Measurements from ENCODE around the gene SEC14L1. TPM values are rescaled to one million over a fixed set of nuclear protein-coding genes. Genes with fewer than 3 reads are reported as not detected.

Gene SEC14L1
- polyA plus RNA-seq, 3 donors: 90.9 to 112 (median 95.6) TPM

DNA sequence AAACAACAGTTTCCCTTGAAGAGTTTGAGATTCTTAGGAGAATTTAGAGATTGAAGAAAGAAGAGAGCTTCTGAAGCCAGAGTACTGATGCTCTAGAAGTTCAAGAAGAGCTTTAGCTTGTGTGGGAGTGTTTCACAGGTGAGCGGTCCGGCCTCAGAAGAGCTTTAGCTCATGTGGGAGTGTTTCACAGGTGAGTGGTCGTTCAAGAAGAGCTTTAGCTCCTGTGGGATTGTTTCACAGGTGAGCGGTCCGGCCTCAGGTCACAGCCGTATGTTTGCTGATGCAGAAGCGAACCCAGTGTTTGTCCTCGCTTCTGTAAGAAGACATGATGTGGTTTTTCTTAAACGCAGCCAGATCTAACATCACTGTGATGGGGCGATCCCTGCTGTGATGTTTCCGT is 76.4 kb downstream of the SEC14L1 start:
- no peak for DNase-seq (ENCODE audit: extremely low read depth in 1 of 11, low read depth in 9 of 11, low spot score in 4 of 11)

DNA sequence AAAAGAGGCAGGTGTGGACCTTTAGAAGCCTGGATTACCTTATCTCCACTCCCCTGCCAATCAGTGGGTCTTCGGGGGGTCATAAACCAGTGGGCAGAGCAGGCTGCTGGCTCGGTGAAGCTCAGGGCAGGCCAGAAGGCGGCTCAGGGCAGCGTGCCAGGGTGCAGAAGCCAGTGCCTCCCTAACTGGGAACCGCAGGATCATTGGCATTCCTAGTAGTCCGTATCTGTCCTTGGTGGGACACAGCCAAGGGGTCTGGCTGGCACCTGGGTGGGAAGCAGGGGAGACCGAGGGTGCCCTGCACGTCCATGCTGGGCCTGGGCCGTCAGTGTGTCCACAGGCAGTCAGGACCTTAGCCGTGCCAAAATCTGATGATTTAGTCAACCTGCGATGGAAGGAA is 76.8 kb downstream of the SEC14L1 start:
- no peak for DNase-seq (ENCODE audit: extremely low read depth in 1 of 11, low read depth in 9 of 11, low spot score in 4 of 11)

DNA sequence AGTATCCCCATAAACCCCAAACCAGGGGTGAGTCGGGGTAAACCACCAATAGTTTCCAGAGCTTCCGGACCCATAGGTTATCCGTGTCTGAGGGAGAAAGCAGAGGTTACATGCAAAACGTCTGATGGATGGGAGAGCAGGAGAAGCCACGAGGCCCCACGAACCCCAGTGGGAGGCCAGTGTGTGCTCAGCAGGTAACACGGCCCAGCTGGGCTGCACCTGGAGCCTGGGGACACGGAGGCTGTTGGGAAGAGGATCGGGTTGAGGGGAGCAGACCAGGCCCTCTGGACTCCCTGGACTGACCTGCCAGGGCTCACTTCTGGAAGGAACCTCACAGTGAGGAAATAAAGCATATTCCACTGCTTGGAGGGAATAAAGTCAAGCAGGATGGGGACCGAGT is 78.1 kb downstream of the SEC14L1 start:
- no peak for DNase-seq (ENCODE audit: extremely low read depth in 1 of 11, low read depth in 9 of 11, low spot score in 4 of 11)

DNA sequence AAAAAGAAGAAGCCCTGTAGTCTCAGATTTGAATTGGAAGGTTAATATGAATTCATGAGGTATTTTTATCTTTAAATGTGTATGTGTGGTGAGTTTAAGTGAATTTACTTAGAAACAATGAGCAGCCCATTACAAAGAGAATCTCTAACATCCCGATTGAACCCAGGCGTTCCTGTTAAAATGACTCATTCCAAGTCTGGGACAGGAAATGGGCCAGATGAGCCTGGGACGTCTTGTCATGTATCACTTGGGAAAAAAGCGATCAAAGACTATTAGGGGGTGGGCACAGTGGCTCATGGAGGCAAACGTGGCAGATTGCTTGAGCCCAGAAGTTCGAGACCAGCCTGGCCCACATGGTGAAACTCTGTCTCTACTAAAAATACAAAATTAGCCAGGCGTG is 81.6 kb downstream of the SEC14L1 start:
- DNase-seq (ENCODE audit: extremely low read depth in 1 of 11, low read depth in 9 of 11, low spot score in 4 of 11): no peak

DNA sequence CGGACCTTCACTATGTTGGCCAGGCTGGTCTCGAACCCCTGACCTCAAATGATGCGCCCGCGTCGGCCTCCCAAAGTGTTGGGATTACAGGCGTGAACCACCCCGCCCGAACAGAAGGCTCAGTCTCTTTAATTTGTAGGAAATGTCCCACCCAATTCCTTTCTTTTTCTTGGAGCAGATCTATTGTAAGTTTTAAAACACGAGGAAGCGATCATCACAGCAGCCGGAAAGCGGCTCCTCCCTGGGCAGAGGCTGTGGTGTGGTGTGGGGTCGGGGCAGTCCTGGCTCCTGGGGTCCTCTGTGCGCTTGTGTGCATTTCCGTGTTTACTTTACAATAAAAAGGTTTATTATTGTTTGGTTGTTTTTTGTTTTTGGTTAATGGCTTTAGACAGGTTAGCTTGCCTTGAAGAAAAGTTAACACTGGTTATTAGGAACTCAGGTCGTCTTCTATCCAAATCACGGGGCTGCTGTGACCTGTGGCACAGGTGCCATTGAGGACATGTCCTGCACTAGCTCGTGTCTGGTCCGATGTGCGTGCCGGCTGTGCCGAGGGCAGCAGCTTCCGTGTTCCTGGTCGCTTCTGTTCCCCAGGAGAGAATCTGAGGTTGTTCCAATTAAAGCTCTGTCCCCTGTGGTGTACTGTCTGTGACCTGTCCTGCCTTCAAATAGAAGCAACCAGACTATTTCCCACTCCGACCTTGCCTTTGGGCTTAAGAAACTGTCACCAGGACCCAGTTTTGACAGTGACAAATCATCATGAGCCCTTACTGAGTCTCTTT is 83.1 kb downstream of the SEC14L1 start:
- DNase-seq (ENCODE audit: extremely low read depth in 1 of 11, low read depth in 9 of 11, low spot score in 4 of 11): no peak

DNA sequence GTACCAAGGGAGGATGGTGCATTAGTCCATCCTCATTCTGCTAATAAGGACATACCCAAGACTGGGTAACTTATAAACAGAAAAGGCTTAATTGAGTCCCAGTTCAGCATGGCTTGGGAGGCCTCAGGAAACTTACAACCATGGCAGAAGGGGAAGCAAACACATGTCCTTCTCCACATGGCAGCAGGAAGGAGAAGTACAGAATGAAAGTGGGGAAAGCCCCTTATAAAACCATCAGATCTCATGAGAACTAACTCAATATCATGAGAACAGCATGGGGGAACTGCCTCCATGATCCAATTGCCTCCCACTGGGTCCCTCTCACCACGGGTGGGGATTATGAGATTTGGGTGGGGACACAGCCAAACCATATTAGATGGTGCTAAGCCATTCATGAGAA is 84.5 kb downstream of the SEC14L1 start:
- DNase-seq (ENCODE audit: extremely low read depth in 1 of 11, low read depth in 9 of 11, low spot score in 4 of 11): no peak

DNA sequence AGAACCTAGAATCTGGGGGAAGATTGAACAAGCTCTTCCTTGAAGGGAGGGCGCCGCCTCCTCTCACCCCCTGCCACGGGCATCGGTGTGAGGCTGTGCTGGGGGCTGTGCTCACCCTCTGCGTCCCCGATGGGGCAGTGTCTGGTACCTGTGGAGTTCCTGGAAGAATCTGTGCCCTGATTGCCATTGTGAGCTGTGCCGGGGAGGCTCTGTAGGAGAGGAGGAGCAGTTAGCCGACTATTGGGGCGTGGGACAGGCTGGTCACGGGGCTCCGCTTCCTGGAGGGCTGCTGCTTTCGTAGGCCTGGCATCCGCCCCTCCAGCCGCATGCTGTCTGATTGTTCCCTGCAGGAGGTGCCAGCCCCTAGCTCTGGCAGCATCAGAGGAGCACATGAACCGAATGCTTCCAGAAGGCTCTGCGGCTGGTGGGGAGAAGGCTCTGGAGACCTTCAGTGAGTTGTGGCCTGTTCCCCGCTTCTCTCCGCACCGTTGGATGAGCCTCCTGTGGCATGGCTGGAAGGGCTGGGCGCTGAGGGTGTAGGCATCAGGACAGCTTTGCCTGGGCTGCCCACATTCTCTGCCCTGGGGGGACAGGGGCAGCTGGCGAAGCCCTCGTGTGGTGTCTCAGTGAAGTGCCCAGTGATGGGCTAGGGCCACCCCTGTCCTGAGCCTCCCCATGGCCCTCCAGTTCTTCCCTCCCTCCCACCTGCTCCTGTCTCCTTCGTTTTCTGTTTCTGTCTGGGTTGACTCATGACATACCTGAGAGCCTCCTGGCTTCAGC is 86.9 kb downstream of the SEC14L1 start:
- DNase-seq (ENCODE audit: extremely low read depth in 1 of 11, low read depth in 9 of 11, low spot score in 4 of 11): no peak

DNA sequence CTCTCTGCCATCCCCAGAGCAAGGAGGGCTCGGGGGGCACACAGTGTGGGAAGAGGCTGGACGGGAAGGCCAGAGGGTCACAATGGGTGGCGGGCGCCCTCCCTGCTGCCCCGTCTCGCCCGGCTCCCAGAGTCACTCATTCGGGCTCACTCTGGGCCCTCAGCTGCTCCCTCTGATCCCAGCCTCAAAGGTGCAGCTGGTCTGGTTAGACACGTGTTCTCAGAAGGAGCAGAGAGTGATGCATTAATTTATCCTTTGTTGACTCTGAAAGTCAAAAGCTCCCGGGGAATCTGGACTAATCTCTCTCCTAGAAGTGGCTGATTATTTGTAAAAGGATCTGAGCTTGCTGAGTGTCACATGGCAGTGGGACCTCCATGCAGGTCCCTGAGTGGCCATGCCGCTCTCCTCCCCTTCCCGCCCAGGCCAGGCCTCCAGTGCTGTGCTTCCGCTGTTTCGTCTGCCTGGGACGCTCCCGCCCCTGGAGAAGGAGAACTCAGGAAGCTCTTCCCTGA is 87.5 kb downstream of the SEC14L1 start:
- no peak for DNase-seq (ENCODE audit: extremely low read depth in 1 of 11, low read depth in 9 of 11, low spot score in 4 of 11)

DNA sequence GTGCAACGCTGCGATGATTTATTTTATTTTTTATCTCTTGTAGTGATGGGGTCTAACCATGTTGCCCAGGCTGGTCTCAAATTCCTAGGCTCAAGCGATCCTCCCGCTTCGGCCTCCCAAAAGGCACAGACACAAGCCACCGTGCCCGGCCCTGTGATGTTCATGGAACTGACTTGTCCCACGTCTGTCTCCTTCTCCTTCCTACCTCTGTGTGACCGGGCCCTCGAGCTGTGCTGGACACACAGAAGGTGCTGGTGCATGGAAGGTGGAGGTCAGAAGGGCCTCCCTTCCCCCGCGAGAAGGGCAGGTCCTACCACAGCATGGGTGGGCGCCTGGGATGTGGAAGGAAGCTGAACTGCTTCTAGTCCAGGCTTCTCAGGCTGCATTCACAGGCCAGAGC is 88.0 kb downstream of the SEC14L1 start:
- no peak for DNase-seq (ENCODE audit: extremely low read depth in 1 of 11, low read depth in 9 of 11, low spot score in 4 of 11)

DNA sequence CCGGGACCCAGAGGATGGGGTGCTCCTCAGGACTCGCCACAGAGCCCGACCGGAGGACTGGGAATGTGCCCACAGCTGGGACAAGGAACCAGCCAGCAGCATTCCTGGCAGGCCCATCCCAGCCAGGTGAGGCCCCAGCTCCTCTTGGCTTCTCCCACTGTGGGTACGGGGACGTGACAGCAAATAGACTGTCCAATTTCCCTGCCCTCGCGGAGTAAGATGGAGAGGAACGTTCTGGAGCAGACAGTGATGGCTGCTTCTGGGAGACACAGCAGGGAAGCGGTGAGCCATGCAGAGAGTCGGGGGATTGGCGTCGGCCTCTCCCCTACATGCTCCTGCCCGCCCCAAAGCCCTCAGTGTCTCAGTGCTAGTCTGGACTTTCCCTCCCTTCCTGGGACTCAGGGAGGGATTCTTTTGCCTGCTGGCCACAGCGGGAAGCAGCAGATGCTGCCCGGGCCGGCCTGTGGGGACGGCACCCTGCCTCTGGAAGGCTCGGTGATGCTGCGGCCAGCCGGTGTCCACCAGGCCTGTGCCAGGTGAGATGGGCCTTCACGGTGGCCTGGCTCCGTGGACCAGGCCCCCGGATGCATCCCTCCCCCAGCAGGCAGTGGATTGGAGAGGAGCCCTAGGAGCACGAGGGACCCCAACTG is 89.1 kb downstream of the SEC14L1 start:
- no peak for DNase-seq (ENCODE audit: extremely low read depth in 1 of 11, low read depth in 9 of 11, low spot score in 4 of 11)

DNA sequence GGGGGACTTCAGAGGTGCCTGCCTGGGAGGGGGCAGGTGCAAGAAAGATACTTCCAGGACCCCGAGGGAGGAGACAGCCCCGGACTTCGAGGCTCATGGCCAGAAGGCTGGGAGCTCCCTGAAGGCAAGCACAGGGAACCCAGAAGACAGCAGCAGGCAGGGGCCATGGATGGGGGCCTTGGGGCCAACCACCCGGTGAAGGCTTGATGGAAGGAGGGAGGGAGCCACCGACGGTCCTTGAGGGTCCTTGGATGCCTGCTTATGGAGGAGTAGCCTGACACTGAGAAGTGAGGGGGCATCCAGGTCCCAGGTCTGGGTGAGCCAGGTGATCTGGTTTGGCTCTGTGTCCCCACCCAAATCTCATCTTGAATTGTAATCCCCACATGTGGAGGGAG is 89.7 kb downstream of the SEC14L1 start:
- DNase-seq (ENCODE audit: extremely low read depth in 1 of 11, low read depth in 9 of 11, low spot score in 4 of 11): no peak

DNA sequence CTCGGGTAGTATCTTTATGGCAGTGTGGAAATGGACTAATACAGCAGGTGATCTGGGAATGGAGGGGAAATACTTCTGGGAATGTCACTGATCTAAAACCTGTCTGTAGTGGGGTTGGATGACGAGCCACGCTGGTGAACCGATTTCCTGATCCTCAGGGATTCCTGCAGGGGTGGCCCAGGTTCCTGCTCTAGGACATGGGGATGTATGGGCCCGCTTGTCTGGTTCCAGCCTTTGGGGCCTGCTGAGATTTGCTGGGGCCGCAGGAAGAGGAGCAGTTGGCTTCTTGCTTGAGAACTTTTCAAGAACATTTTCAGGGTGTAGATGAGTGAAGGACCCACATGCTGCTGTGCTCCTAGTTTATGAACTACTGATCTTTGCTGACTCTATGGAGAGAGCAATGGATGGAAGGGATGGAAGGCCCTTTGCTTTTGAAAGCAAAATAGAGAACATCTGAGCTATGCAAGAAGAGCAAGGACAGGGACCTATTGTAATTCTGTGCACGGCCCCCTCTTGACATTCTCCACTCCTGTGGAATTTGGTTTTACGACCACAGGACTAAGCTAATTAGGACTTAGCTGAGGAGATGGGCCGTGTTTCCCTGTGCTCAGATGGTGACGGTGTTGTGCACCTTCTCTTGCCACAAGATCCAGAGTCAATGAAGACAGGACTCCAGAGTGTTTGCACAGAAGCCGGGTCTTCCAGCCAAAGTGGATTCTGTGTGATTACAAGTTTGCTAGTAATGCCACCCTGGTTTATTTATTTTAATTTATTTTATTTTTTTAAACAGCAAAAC is 90.5 kb downstream of the SEC14L1 start:
- DNase-seq (ENCODE audit: extremely low read depth in 1 of 11, low read depth in 9 of 11, low spot score in 4 of 11): no peak

DNA sequence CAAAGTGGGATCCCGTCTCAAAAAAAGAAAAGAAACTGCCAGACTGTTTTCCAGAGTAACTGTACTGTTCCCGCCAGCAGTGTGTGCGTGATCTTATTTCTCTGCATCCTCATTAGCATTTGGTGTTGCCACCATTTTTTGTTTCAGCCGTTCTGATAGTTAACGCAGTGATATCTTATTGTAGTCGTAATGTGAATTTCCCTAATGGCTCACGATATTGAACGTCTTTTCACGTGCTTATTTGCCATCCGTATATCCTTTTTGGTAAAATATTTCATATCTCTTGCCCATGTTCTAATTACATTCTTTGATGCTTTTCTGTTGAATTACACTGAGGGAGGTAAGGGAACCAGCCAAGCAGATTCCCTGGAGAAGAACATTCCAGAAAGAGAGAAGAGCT is 92.4 kb downstream of the SEC14L1 start:
- DNase-seq (ENCODE audit: extremely low read depth in 1 of 11, low read depth in 9 of 11, low spot score in 4 of 11): no peak

DNA sequence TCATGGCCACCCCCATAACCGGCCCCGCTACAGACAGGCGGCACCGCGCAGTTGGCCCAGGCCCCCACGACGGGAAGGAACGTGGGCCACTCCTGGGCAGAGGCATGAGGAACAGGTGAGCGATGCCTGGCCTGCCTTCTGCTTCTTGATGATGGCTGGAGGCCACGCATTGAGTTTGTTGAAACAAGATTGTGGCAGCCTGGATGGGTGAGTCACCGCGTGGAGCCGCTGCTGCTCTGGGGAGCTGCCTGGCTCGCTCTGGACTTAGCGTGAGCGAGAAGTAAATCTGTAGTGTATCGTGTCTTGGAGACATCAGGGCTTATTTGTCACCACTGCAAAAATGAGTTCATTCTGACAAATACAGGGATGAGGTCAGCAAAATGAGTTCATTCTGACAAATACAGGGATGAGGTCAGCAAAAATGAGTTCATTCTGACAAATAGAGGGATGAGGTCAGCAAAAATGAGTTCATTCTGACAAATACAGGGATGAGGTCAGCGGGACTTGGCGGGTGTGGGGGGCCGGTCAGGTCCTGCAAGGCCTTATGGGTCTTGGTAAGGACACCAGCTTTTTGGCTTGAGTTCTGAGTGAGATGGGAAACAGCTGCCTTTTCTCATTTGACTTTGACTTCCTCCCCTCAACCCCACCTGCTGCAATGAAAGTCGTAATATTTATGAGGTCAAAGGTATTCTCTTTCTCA is 93.0 kb downstream of the SEC14L1 start:
- DNase-seq (ENCODE audit: extremely low read depth in 1 of 11, low read depth in 9 of 11, low spot score in 4 of 11): no peak

DNA sequence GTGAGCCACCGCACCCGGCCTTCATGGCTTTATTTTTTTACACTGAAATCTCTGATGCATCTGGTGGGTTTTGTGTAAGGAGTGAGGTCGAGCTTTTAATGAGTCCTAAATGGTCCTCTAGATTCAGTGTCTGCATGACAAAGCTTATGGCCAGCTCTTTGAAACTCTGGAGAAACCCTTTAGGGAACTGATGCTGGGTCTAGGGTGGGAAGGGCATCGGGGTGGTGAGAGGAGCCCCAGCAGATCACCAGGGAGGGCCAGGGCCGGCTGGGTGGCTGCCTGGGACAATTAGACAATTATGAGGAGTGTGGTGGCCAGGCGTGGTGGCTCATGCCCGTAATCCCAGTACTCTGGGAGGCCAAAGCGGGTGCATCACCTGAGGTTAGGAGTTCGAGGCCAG is 93.9 kb downstream of the SEC14L1 start:
- DNase-seq (ENCODE audit: extremely low read depth in 1 of 11, low read depth in 9 of 11, low spot score in 4 of 11): no peak

DNA sequence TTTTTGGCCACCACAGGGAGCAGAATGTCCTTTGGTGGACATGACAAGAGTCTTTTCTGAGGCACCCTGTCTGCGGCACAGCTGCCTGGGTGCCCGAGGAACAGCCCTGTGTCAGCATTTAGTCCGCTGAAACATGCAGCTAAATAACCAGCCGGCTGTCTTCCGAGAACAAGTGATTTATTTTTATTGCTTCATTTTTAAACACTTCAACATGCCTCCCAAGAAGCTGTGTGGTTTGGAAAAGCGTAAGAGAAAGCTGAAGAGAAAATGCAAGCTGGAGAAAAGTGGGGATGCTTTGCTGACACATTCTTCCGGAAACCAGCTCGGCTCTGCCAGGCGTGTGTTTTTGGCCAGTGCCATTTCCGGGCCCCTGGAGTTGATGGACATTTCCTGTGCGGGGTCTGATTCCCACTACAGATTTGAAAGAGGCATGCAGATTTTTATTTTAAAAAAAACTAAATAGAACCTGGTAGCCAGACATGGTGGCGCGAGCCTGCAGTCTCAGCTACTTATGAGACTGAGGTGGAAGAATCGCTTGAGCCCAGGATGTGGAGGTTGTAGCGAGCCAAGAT is 94.7 kb downstream of the SEC14L1 start:
- no peak for DNase-seq (ENCODE audit: extremely low read depth in 1 of 11, low read depth in 9 of 11, low spot score in 4 of 11)

DNA sequence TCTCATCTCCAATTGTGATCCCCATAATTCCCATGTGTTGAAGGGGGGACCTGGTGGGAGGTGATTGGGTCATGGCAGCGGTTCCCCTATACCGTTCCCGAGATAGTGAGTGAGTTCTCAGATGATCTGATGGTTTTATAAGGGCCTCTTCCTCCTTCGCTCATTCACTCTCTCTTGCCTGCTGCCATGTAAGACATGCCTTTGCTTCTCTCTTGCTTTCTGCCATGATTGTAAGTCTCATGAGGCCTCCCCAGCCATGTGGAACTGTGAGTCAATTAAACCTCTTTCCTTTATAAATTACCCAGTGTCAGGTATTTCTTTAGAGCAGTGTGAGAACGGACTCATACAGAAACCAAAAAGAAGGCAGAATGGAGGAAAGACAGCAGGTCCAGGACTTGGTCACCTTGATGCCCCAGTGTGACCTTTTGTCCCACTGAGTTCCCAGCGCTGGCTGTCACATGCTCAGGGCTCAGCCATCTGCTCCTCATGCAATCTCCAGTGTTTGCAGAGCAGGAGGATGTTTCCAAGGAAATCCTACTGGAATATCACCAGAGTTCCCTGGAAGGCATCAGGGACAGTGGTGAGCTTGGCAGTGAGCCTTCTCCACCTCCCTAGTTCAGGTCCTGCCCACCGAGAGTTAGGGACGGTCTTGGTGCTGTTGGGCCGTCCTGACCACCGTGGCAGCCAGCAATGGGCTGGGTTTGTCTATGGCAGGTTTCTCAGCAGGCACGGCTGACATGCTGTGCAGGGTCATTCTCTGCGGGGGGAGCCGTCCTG is 96.7 kb downstream of the SEC14L1 start:
- no peak for DNase-seq (ENCODE audit: extremely low read depth in 1 of 11, low read depth in 9 of 11, low spot score in 4 of 11)

DNA sequence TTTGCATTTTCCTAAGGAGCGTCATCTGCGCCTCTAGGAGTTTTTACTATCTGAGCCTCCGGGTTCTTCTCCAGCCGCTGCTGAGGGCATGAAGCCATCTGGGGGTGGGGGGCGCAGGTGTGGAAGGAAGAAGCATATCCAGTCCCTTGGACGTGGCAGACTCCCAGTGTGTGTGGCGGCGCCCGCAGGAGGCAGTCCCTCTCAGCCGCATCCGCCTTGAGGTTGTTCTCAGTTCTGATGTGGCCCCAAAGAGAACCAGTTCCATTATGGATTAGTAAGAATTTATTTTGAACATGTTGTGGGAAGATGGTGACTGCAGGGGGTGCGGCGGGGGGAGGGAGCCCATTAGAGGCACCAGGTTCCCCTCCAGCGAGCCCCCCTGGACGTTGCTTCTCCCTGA is 100.2 kb downstream of the SEC14L1 start:
- DNase-seq (ENCODE audit: extremely low read depth in 1 of 11, low read depth in 9 of 11, low spot score in 4 of 11): no peak

Measured in renal cortex interstitium (tissue), 11 donors.